NCI-H1105 treated with DMSO at 0.1 percent for 48 hours (cell line): ENCODE data around the gene PRR11.
"Not testable (repeated sequence)": the region's sequence is repeated elsewhere in the genome, so short reads cannot be mapped to it uniquely, and the experiment has no call there.

Experiments used
- DNase-seq: peaks from one replicate; lab custom pipeline; 2025; lab: John Stamatoyannopoulos, UW

PRR11 gene

GRCh38 chr17:59220328-59221158, 65.0 kb downstream of the PRR11 start, which contains the start of gene GDPD1:
TSS of gene GDPD1 (plus strand) at chr17:59220511. CDS start at chr17:59220610, 99 bp downstream.
- DNase-seq = peak; percentile 93

- no peak for DNase-seq
Observed at GRCh38 chr17:59221159-59221847, 65.8 kb downstream of the PRR11 start.

DNA sequence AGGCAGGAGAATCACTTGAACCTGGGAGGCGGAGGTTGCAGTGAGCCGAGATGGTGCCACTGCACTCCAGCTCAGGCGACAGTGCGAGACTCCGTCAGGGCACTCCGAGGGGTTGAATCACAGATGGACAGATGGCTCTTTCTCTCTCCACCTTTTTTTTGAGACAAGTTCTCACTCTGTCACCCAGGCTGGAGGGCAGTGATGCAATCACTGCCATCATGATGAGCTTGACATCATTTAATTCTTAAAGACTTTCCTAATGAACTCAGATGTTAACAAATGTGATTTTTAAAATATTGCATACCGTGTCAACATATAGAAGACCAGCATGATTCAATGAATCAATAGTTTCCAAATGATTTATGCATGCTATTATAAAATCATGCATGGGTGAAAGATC, 68.3 kb downstream of the PRR11 start:
- no peak for DNase-seq

GRCh38 chr17:59228588-59228987, 73.0 kb downstream of the PRR11 start:
- not testable (repeated sequence) for DNase-seq

DNA sequence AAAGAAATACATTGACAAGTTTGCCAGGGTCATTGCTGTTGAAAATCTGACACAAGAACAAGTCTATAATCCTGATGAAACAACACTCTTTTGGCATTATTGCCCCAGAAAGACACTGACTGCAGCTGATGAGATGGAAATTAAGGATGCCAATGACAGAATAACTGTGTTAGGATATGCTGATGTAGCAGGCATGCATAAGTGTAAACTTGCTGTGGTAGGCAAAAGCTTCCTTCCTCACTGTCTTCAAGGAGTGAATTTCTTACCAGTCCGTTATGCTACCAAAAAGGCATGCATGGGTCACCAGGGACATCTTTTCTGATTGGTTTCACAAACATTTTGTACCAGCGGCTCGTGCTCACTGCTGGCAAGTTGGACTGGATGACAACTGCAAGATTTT, 75.2 kb downstream of the PRR11 start:
- DNase-seq = no peak

DNA sequence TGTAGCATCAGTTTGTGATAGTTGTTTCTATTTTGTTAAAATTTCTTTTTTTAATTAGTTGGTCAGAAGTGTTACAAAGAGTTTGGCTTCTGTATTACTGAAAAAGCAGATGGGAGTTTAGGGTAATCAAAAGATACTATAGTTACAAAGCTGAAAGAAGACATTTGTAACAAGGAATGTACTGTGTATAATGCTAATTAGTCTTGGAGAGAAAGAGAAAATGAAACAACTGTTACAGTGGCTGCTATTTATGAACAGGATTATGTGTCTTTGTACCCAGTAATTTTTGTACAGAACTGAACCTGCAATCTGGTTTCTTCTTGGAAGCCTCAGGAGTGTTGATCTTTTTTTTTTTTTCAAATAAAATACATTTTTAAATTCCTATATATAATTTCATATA, 79.1 kb downstream of the PRR11 start:
- DNase-seq = no peak

DNA sequence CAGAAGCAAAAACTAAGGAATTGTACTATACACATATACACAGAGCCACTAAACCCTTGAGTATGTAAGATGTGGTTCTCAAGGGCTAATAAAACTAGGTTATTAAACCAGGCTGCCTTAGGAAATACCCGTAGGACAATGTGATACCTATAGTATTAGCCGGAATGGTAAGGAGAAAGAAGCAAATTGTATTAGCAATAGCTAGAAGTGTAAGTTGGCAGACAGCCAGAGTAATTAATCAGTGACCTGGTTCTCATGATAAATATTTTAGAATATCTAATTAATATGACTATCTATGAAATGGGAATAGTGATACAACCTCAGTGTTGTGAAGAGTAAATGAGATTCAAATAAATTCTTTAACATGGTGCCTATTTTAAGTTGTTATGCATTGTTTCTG, 83.4 kb downstream of the PRR11 start:
- no peak for DNase-seq

DNA sequence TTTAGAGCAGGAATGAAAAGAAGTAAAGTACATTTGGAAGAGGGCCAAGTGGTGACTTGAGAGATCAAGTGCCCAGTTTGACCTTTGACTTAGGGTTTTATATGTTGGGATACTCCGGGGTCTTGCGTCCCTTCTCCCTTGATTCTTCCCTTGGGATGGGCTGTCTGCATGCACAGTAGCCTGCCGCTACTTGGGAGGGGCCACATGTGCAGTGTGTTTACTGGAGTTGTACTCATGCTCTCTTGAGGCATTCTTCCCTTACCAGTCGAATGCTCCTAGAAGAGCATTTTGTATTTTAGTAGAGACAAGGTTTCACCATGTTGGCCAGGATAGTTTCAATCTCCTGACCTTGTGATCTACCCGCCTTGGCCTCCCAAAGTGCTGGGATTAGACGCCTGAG, 88.5 kb downstream of the PRR11 start:
- no peak for DNase-seq
